Thoracic aorta (tissue), 2 donors: ENCODE data around the gene CRY2. TPM values are rescaled to one million over a fixed set of nuclear protein-coding genes. Genes with fewer than 3 reads are reported as not detected.

Experiments
- ATAC-seq: fragments of 150-250 bp; one replicate; pipeline ENCODE4 v1.8.0; 2017; ENCODE audit warnings: low read depth; ENCODE audit not compliant: insufficient number of reproducible peaks, low FRiP score
- DNase-seq: peaks from one replicate; pipeline ENCODE4 v3.0.0-alpha.2; 2020; ENCODE audit warnings: low spot score
- H3K27ac ChIP-seq, 2 donors: fragments of 200-600 bp; sonication (generic); 1 replicate in 1 of 2; 2 replicates in 1 of 2; pipeline ENCODE4 v1.5.1; 2016; ENCODE audit warnings: mild to moderate bottlenecking in 2 of 2, moderate library complexity in 2 of 2
- H3K27me3 ChIP-seq: fragments of 200-600 bp; sonication (generic); replicated peaks from 2 replicates; pipeline ENCODE4 v1.6.0; 2016; ENCODE audit warnings: mild to moderate bottlenecking; ENCODE audit not compliant: insufficient read depth
- H3K36me3 ChIP-seq: fragments of 200-600 bp; sonication (generic); one replicate; pipeline ENCODE4 v1.5.1; 2016
- H3K4me1 ChIP-seq, 2 donors: fragments of 200-600 bp; sonication (generic); 1 replicate in 1 of 2; 2 replicates in 1 of 2; pipeline versions ENCODE4 v1.5.1 to v1.6.0; 2016; ENCODE audit warnings: low read depth in 2 of 2, mild to moderate bottlenecking in 1 of 2; ENCODE audit not compliant: control insufficient read depth in 1 of 2
- H3K4me3 ChIP-seq: fragments of 200-600 bp; sonication (generic); 2 replicates; pipeline ENCODE4 v1.5.1; 2016; ENCODE audit warnings: mild to moderate bottlenecking
- H3K9me3 ChIP-seq: fragments of 200-600 bp; sonication (generic); 2 replicates; pipeline ENCODE4 v1.5.1; 2016
- total RNA-seq, 2 donors: library from RNA; depleted of rRNA; stranded (reverse); fragments of >200 nt; gene quantifications; one replicate each; pipeline versions ENCODE4 v1.1.0 to v1.2.3, GENCODE V29; 2016
- TF ChIP-seq, protein P1 (sequence below): fragments of 200-600 bp; sonication (generic); IDR thresholded peaks from one replicate; pipeline ENCODE4 v1.5.1; 2019; ENCODE audit warnings: antibody characterized with exemption

CRY2 gene
- total RNA-seq, 2 donors from 2014 or later = 41.2 to 54.4 TPM

DNA sequence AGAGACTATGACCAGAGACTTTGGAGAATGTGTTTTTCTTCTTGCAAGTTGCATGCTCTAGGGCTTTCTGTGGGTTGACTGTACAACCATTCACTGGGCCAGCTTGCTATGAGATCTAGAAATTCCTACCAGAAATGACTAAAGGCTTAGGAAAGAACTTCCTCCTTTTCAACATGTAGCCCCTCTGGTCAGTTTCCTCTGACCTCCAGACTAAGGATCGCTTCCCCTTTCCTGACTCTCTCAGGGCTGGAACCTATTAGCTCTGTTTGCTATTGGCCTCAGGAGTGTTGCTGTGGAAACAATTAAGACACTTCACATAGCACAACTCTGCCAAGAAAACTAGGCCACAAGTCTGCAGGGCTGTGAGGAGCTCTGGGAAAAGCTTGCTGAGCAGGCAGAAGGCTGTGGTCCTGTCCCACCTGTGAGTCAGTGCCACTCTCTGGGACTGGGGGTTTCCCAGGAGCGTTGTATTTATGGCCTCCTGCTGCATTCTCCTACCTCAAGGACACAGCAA, 10.7 kb downstream of the CRY2 start:
- ATAC-seq (peak; percentile 63), DNase-seq (no peak)
- Histone ChIP-seq H3K4me3 (no peak overlapping the region), H3K9me3 (no peaks in the 10 kb centered on the region), H3K27ac (peak overlapping the region; percentile 64 to 79), H3K36me3 (peaks cover 26% of the 10 kb centered on the region), H3K27me3 (no peaks in the 10 kb centered on the region), H3K4me1 (peaks cover 39 to 80% of the 10 kb centered on the region in 2 donors)
- TF ChIP-seq, protein P1, sequence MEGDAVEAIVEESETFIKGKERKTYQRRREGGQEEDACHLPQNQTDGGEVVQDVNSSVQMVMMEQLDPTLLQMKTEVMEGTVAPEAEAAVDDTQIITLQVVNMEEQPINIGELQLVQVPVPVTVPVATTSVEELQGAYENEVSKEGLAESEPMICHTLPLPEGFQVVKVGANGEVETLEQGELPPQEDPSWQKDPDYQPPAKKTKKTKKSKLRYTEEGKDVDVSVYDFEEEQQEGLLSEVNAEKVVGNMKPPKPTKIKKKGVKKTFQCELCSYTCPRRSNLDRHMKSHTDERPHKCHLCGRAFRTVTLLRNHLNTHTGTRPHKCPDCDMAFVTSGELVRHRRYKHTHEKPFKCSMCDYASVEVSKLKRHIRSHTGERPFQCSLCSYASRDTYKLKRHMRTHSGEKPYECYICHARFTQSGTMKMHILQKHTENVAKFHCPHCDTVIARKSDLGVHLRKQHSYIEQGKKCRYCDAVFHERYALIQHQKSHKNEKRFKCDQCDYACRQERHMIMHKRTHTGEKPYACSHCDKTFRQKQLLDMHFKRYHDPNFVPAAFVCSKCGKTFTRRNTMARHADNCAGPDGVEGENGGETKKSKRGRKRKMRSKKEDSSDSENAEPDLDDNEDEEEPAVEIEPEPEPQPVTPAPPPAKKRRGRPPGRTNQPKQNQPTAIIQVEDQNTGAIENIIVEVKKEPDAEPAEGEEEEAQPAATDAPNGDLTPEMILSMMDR = no peak

DNA sequence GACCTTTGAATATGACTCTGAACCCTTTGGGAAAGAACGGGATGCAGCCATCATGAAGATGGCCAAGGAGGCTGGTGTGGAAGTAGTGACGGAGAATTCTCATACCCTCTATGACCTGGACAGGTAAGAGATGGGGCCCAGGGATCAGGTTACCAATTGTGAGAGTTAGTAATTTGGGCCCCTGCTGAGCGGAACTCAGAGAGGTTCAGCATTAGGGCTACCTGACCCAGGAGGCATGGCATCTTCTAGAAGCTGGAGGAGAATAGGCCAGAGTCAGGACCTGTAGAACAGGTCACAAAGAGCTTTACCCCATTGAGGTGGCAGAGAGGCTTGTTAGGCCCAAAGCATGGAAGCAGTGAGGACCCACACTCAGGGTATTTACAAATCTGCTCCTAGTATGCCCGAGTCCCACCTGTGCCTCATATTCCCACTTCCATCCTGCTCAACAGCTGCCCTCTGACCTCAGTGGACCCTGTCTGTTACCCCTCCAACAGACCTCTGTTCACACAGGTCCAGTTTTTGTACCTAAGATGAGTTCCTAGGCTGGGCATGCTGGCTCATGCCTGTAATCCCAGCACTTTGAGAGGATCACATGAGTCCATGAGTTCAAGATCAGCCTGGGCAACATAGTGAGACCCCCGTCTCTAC, 11.6 kb downstream of the CRY2 start:
- Histone ChIP-seq H3K4me3 (peak overlapping the region; percentile 9), H3K27ac (peak overlapping the region; percentile 64 to 79), H3K9me3 (no peaks in the 10 kb centered on the region), H3K4me1 (peaks cover 37 to 71% of the 10 kb centered on the region in 2 donors), H3K36me3 (peaks cover 35% of the 10 kb centered on the region), H3K27me3 (no peaks in the 10 kb centered on the region)
- TF ChIP-seq, protein P1 = no peak
- no peak for DNase-seq
- ATAC-seq = no peak

DNA sequence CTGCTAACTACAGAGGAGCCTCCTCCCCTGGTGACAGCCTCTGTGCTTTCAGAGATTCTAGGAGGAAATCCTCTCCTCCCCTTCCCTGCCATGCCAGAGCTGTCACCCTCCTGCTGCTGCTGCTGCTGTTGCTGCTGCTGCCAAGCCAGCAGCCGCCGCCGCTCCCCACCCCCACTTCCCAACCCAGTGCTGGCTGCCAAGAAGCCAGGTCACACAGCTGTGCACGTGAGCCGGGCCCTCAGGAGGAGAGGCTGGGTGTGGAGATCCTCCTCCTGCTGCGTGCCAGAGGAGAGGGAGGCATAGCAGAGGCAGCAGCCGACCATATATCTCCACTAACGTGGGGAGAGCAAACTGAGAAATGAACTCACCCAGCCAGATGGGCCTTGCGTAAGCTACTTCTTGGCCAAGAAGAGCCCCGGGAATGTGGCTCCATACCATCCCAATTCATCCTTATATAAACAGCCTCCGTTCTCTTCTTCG, 12.4 kb downstream of the CRY2 start:
- ATAC-seq = peak; percentile 35
- Histone ChIP-seq H3K4me1 (peaks cover 36 to 63% of the 10 kb centered on the region in 2 donors), H3K27me3 (no peaks in the 10 kb centered on the region), H3K9me3 (no peaks in the 10 kb centered on the region), H3K36me3 (peaks cover 36% of the 10 kb centered on the region), H3K27ac (peak overlapping the region; percentile 64 to 79), H3K4me3 (peak overlapping the region; percentile 9)
- peak; percentile 62 for DNase-seq
- TF ChIP-seq, protein P1 = no peak

DNA sequence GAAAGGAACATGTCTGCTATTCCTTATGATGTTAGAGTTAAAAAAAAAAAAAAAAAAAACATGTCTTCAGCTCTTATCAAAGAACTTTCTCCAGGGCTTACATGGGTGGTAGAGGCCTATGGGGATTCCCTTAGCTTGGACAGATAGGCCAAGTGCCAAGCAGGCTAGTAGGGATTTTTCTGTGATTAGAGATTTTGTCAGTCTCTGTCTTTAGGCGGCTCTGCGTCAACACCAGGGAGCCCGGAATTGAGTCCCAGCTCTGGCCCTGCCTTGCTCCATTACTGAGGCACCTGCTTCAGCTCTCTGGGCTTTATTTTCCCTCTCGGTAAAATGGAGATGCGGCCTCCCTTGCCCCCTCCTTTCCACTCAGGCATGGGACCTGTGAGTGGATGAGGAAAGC, 13.1 kb downstream of the CRY2 start:
- peaks cover 32 to 58% of the 10 kb centered on the region in 2 donors for H3K4me1 ChIP-seq
- H3K36me3 ChIP-seq = peaks cover 38% of the 10 kb centered on the region
- ATAC-seq (no peak), DNase-seq (no peak)
- no peaks in the 10 kb centered on the region for H3K27me3 ChIP-seq
- H3K9me3 ChIP-seq = no peaks in the 10 kb centered on the region
- peak overlapping the region; percentile 64 to 79 for H3K27ac ChIP-seq
- TF ChIP-seq, protein P1 = no peak
- no peak overlapping the region for H3K4me3 ChIP-seq

DNA sequence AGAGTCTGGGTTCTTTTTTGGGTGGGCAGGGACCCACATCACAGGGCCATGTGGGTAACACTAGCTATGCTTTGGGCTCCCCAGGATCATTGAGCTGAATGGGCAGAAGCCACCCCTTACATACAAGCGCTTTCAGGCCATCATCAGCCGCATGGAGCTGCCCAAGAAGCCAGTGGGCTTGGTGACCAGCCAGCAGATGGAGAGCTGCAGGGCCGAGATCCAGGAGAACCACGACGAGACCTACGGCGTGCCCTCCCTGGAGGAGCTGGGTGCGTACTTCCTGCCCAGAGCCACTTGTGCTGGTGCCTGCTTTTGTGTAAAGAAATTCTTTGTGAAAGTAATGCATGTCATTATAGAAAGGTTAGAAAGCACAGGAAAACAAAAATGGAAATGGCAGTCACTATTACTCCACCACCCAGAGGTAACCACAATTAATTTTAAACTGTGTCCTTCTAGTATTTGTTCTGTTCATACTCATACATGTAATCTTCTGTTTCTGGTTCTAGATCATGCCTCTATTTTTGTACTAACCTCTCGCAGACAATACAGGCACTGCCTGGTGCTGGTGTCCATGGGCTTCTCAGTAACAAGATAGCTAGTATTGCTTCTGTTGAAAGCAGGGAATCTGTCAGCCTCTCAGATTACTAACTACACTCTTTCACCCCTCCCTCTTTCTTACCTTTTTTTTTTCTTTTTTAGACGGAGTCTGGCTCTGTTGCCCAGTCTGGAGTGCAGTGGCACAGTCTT, 13.7 kb downstream of the CRY2 start:
- H3K36me3 ChIP-seq = peaks cover 42% of the 10 kb centered on the region
- TF ChIP-seq, protein P1 = no peak
- no peak overlapping the region for H3K4me3 ChIP-seq
- peaks cover 27 to 52% of the 10 kb centered on the region in 2 donors for H3K4me1 ChIP-seq
- peak overlapping the region; percentile 64 to 79 for H3K27ac ChIP-seq
- no peaks in the 10 kb centered on the region for H3K27me3 ChIP-seq
- ATAC-seq = no peak
- H3K9me3 ChIP-seq = no peaks in the 10 kb centered on the region
- no peak for DNase-seq
